ENCODE measurements around the gene ALPK3. TPM values are rescaled to one million over a fixed set of nuclear protein-coding genes. Genes with fewer than 3 reads are reported as not detected.

Gene ALPK3
- total RNA-seq, 6 experiments from 2014 or later, result 0.05 to 0.60 (median 0.26) TPM

DNA sequence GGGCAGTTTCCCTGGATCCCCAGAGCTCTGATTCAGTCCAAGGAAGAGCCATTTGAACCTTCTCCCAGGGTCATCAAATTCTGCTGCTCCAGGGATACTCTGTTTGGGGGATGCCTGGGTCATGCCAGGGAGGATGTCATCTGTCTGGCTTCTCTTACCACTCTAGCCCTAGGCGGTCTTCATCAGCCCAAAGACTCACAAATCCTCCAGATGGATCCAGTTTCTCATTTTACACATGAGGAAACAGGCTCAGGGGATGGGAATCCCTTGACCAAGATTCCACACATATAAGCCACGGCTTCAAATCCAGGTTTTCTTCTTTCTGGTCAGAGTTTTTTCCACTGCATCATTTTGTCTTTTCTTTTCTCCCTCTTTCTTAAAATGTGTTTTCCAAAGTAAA, 104.0 kb downstream of the ALPK3 start:
- peak; percentile 83 for DNase-seq
- peaks cover 1% of the 10 kb centered on the region for H3K27me3 Mint-ChIP-seq (ENCODE audit: insufficient read depth)

DNA sequence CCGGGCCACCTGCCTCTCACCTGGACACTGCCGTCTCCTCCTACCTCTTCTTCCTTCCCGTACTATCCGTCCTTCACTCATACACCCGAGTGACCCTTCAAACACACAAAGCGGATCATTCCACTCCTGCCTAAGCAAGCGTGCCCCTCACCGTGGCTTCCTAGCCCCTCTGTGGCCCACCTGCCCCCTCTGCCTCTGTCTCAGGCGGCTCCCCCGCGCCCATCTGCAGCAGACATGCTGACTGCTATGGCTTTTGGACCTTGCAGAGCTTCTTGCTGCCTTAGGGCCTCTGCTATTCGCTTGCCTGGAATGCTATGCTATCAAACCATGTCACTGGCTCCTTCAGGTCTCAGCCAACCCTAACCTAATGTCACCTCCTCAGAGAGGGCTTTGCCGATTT, 105.4 kb downstream of the ALPK3 start:
- Mint-ChIP-seq H3K9me3 (no peaks in the 10 kb centered on the region), H3K27me3 (ENCODE audit: insufficient read depth) (peaks cover 1% of the 10 kb centered on the region), H3K4me1 (ENCODE audit: low read depth) (peaks cover 46% of the 10 kb centered on the region), H3K27ac (peak overlapping the region; percentile 86; the same call in 1 of the 2 replicates), H3K36me3 (ENCODE audit: low read depth) (no peaks in the 10 kb centered on the region), H3K4me3 (no peak overlapping the region)
- TF ChIP-seq, protein P1, sequence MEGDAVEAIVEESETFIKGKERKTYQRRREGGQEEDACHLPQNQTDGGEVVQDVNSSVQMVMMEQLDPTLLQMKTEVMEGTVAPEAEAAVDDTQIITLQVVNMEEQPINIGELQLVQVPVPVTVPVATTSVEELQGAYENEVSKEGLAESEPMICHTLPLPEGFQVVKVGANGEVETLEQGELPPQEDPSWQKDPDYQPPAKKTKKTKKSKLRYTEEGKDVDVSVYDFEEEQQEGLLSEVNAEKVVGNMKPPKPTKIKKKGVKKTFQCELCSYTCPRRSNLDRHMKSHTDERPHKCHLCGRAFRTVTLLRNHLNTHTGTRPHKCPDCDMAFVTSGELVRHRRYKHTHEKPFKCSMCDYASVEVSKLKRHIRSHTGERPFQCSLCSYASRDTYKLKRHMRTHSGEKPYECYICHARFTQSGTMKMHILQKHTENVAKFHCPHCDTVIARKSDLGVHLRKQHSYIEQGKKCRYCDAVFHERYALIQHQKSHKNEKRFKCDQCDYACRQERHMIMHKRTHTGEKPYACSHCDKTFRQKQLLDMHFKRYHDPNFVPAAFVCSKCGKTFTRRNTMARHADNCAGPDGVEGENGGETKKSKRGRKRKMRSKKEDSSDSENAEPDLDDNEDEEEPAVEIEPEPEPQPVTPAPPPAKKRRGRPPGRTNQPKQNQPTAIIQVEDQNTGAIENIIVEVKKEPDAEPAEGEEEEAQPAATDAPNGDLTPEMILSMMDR (IDR thresholded peaks at IDR 0.05), result no peak
- no peak for DNase-seq

More for the DNA sequence above, 104.0 kb downstream of the ALPK3 start:
- H3K4me3 Mint-ChIP-seq, result 0 out of 2 replicates have a peak overlapping the region, but pooled peaks have one; percentile 21
- TF ChIP-seq, protein P1 (IDR thresholded peaks at IDR 0.05), result no peak
- no peaks in the 10 kb centered on the region for H3K36me3 Mint-ChIP-seq (ENCODE audit: low read depth)
- peak overlapping the region; percentile 86 for H3K27ac Mint-ChIP-seq
- H3K4me1 Mint-ChIP-seq (ENCODE audit: low read depth), result peaks cover 47% of the 10 kb centered on the region
- no peaks in the 10 kb centered on the region for H3K9me3 Mint-ChIP-seq

Other genes with a start within 250 kb of the ALPK3 start
- gene ZSCAN2, start 216.3 kb upstream of the ALPK3 start, total RNA-seq (2021; fragmentation: NEBNext Ultra II Directional; extraction: Animal tissue kit (Norgen Biotek cat#: 25700)), result 1 to 10 TPM; 4.5 to 5.9 (median 5.5) TPM
- 10 to 100 TPM; 19.9 to 23.7 (median 21.4) TPM for gene WDR73, start 163.1 kb upstream of the ALPK3 start, total RNA-seq (2021; fragmentation: NEBNext Ultra II Directional; extraction: Animal tissue kit (Norgen Biotek cat#: 25700))
- 1 to 10 TPM; 4.4 to 7.1 (median 5.5) TPM for gene NMB, start 159.2 kb upstream of the ALPK3 start, total RNA-seq (2021; fragmentation: NEBNext Ultra II Directional; extraction: Animal tissue kit (Norgen Biotek cat#: 25700))
- gene SEC11A, start 101.2 kb upstream of the ALPK3 start, total RNA-seq (2021; fragmentation: NEBNext Ultra II Directional; extraction: Animal tissue kit (Norgen Biotek cat#: 25700)), result 100 to 1,000 TPM; 203 to 230 (median 221) TPM
- gene ZNF592, start 68.8 kb upstream of the ALPK3 start, total RNA-seq (2021; fragmentation: NEBNext Ultra II Directional; extraction: Animal tissue kit (Norgen Biotek cat#: 25700)), result 10 to 100 TPM; 15.4 to 19.0 (median 17.6) TPM
- gene SLC28A1, start 67.3 kb downstream of the ALPK3 start, total RNA-seq (2021; fragmentation: NEBNext Ultra II Directional; extraction: Animal tissue kit (Norgen Biotek cat#: 25700)), result not detected
- gene PDE8A, start 164.5 kb downstream of the ALPK3 start, total RNA-seq (2021; fragmentation: NEBNext Ultra II Directional; extraction: Animal tissue kit (Norgen Biotek cat#: 25700)), result 10 to 100 TPM; 14.3 to 18.6 (median 16.6) TPM

All from HFFc6 (cell line).